Keratinocyte (primary cell): ENCODE results near the gene CLDN22. TPM values are rescaled to one million over a fixed set of nuclear protein-coding genes. Genes with fewer than 3 reads are reported as not detected.

Experiments used
- DNase-seq: peaks from one replicate; pipeline ENCODE4 v3.0.0-alpha.2; 2011; ENCODE audit warnings: low read depth, missing footprints, low spot score
- FAIRE-seq: peaks from 2 replicates; lab custom pipeline; 2011; peaks lifted over from hg19 to GRCh38; lab: Jason Lieb, UNC
- H2AFZ ChIP-seq: 2 replicates; pipeline ENCODE4 v1.6.0; 2012; ENCODE audit warnings: low read length, control low read depth, inconsistent platforms; ENCODE audit not compliant: control insufficient read depth
- H3K27ac ChIP-seq: 2 replicates; pipeline ENCODE4 v1.5.1; 2011; ENCODE audit warnings: low read length; ENCODE audit not compliant: control insufficient read depth, insufficient read depth
- H3K27me3 ChIP-seq: 3 replicates; pipeline ENCODE4 v1.6.0; 2011; ENCODE audit warnings: low read length; ENCODE audit not compliant: control insufficient read depth, insufficient read depth; ENCODE audit errors: extremely low read depth
- H3K36me3 ChIP-seq, 2 experiments: 2 replicates in 1 of 2; 3 replicates in 1 of 2; pipeline ENCODE4 v1.5.1; 2011; ENCODE audit warnings: low read length in 2 of 2, mild to moderate bottlenecking in 1 of 2; ENCODE audit not compliant: control insufficient read depth in 2 of 2, insufficient read depth in 2 of 2; ENCODE audit errors: extremely low read depth in 1 of 2
- H3K4me1 ChIP-seq: 3 replicates; pipeline ENCODE4 v1.5.1; 2011; ENCODE audit warnings: low read length; ENCODE audit not compliant: control insufficient read depth, insufficient read depth; ENCODE audit errors: extremely low read depth
- H3K4me2 ChIP-seq: 3 replicates; pipeline ENCODE4 v1.6.0; 2011; ENCODE audit warnings: low read depth, low read length; ENCODE audit not compliant: control insufficient read depth, insufficient read depth; ENCODE audit errors: extremely low read depth
- H3K4me3 ChIP-seq, 3 experiments: fragments of 200-600 bp in 1 of 3; sonication (generic) in 1 of 3; 2 replicates in 2 of 3; 3 replicates in 1 of 3; pipeline ENCODE4 v1.5.1; 2011 to 2016; ENCODE audit warnings: low read length in 3 of 3, mild to moderate bottlenecking in 3 of 3, control low read depth in 2 of 3, inconsistent platforms in 1 of 3, low read depth in 1 of 3, mixed read lengths in 1 of 3, mixed run types in 1 of 3, moderate library complexity in 1 of 3; ENCODE audit not compliant: control insufficient read depth in 2 of 3, insufficient read depth in 2 of 3; ENCODE audit errors: extremely low read depth in 1 of 3
- H3K79me2 ChIP-seq: 2 replicates; pipeline ENCODE4 v1.6.0; 2012; ENCODE audit warnings: low read length; ENCODE audit not compliant: control insufficient read depth, insufficient read depth
- H3K9ac ChIP-seq: 3 replicates; pipeline ENCODE4 v1.6.0; 2011; ENCODE audit warnings: low read length; ENCODE audit not compliant: control insufficient read depth, insufficient read depth; ENCODE audit errors: extremely low read depth
- H3K9me1 ChIP-seq: 3 replicates; pipeline ENCODE4 v1.6.0; 2011; ENCODE audit warnings: low read length; ENCODE audit not compliant: control insufficient read depth, insufficient read depth; ENCODE audit errors: extremely low read depth
- H3K9me3 ChIP-seq: 2 replicates; pipeline ENCODE4 v1.5.1; 2012; ENCODE audit warnings: low read depth, low read length; ENCODE audit not compliant: control insufficient read depth
- H4K20me1 ChIP-seq: 3 replicates; pipeline ENCODE4 v1.6.0; 2011; ENCODE audit warnings: low read length; ENCODE audit not compliant: control insufficient read depth, insufficient read depth; ENCODE audit errors: extremely low read depth
- EZH2 ChIP-seq: IDR thresholded peaks from one replicate; pipeline ENCODE4 v1.6.1; 2012; ENCODE audit warnings: inconsistent platforms, mild to moderate bottlenecking, low read length, moderate library complexity
- dilution Hi-C: fragments of 300-500 bp; cut with MboI; formaldehyde crosslinking; loops from one replicate; pipeline ENCODE4 v1.7.0; 2020; ENCODE audit warnings: low sequenced_read_pairs; ENCODE audit not compliant: extremely low pct_ligation_motif_present
- polyA plus RNA-seq, 5 experiments: library from polyadenylated mRNA; depleted of rRNA in 3 of 5; stranded (reverse) in 3 of 5; stranded (forward) in 1 of 5; unstranded in 1 of 5; fragments of >200 nt; gene quantifications; 1 replicate in 1 of 5; 2 replicates in 3 of 5; 3 replicates in 1 of 5; pipeline versions ENCODE4 v1.2.1 to v1.2.3, GENCODE V29; 2011 to 2012; ENCODE audit warnings: missing spikeins in 2 of 5, low read depth in 1 of 5, low replicate concordance in 1 of 5
- TF ChIP-seq, protein P1 (sequence below), 3 experiments: IDR thresholded peaks in 1 of 3; conservative IDR thresholded peaks in 1 of 3; optimal IDR thresholded peaks in 1 of 3; 2 replicates in 2 of 3; 3 replicates in 1 of 3; pipeline versions ENCODE3 to v1.5.1; 2011; ENCODE audit warnings: low read length in 3 of 3, mild to moderate bottlenecking in 3 of 3, moderate library complexity in 2 of 3, control low read depth in 1 of 3, inconsistent platforms in 1 of 3; ENCODE audit not compliant: insufficient read depth in 2 of 3; ENCODE audit errors: extremely low read depth in 1 of 3

CLDN22 gene
- polyA plus RNA-seq, 1 donor (not counting 4 experiments of a cell fraction or from before 2014, with no cell fraction given): 0.03 TPM

- Histone ChIP-seq H3K4me2 (no peak overlapping the region), H3K27ac (no peak overlapping the region), H3K27me3 (no peaks in the 10 kb centered on the region), H3K9me3 (no peaks in the 10 kb centered on the region), H3K9me1 (no peaks in the 10 kb centered on the region), H3K36me3 (peaks cover 0 to under 1% of the 10 kb centered on the region in 2 experiments), H3K79me2 (no peaks in the 10 kb centered on the region), H2AFZ (no peak overlapping the region), H3K4me1 (peaks cover 8% of the 10 kb centered on the region), H4K20me1 (no peaks in the 10 kb centered on the region), H3K4me3 (no peak overlapping the region), H3K9ac (no peak overlapping the region)
- dilution Hi-C loops: no loop called here
- TF ChIP-seq, protein P1, sequence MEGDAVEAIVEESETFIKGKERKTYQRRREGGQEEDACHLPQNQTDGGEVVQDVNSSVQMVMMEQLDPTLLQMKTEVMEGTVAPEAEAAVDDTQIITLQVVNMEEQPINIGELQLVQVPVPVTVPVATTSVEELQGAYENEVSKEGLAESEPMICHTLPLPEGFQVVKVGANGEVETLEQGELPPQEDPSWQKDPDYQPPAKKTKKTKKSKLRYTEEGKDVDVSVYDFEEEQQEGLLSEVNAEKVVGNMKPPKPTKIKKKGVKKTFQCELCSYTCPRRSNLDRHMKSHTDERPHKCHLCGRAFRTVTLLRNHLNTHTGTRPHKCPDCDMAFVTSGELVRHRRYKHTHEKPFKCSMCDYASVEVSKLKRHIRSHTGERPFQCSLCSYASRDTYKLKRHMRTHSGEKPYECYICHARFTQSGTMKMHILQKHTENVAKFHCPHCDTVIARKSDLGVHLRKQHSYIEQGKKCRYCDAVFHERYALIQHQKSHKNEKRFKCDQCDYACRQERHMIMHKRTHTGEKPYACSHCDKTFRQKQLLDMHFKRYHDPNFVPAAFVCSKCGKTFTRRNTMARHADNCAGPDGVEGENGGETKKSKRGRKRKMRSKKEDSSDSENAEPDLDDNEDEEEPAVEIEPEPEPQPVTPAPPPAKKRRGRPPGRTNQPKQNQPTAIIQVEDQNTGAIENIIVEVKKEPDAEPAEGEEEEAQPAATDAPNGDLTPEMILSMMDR (optimal IDR thresholded peaks at IDR 0.05 in 1 of 3, IDR thresholded peaks at IDR 0.05 in 1 of 3, conservative IDR thresholded peaks at IDR 0.05 in 1 of 3; ENCODE audit: extremely low read depth in 1 of 3, insufficient read depth in 2 of 3, low read length in 3 of 3): no peak
- no peak for TF ChIP-seq EZH2
- FAIRE-seq (peak; percentile 56), DNase-seq (no peak)
These were observed 20.6 kb downstream of the CLDN22 start for GRCh38 chr4:183299464-183299863.

- Histone ChIP-seq H3K9me3 (no peaks in the 10 kb centered on the region), H3K9ac (no peak overlapping the region), H3K79me2 (no peaks in the 10 kb centered on the region), H2AFZ (no peak overlapping the region), H3K27me3 (no peaks in the 10 kb centered on the region), H3K4me3 (no peak overlapping the region), H3K4me1 (peaks cover 8% of the 10 kb centered on the region), H3K4me2 (no peak overlapping the region), H3K36me3 (peaks cover 2 to 3% of the 10 kb centered on the region in 2 experiments), H4K20me1 (no peaks in the 10 kb centered on the region), H3K27ac (no peak overlapping the region), H3K9me1 (no peaks in the 10 kb centered on the region)
- TF ChIP-seq, protein P1 (optimal IDR thresholded peaks at IDR 0.05 in 1 of 3, IDR thresholded peaks at IDR 0.05 in 1 of 3, conservative IDR thresholded peaks at IDR 0.05 in 1 of 3; ENCODE audit: extremely low read depth in 1 of 3, insufficient read depth in 2 of 3, low read length in 3 of 3): no peak
- no peak for TF ChIP-seq EZH2
- dilution Hi-C loops: no loop called here
- no peak for DNase-seq
- no peak for FAIRE-seq
These were observed 22.4 kb downstream of the CLDN22 start for GRCh38 chr4:183297675-183298074.
